Activated gamma-delta T cell (primary cell): ENCODE results near the gene ARHGAP32.
"Not testable (repeated sequence)": the region's sequence is repeated elsewhere in the genome, so short reads cannot be mapped to it uniquely, and the experiment has no call there.

ENCODE experiments used
- DNase-seq: peaks from one replicate; lab custom pipeline; 2025; lab: John Stamatoyannopoulos, UW

ARHGAP32 gene

GRCh38 chr11:129202646-129203045 is 10.5 kb upstream of the ARHGAP32 start:
- DNase-seq, result no peak

DNA sequence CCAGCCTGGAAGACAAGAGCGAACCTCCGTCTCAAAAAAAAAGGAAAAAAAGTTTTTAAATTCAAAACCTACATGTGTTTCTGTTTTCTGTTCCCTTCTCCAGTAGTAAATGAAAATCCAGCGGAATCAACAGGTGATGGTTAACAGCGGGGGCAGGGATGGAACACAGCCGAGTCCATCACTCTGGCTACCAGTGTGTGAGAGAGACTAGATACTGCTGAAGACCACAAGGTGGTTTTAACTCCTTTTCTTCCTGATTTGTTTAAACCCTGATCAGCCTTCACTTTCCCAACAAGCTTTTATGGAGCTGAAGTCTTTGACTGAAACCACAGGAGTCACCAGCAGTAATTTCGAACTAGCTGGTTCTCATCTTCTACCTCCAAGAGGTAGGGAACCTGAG is 3.6 kb upstream of the ARHGAP32 start:
- DNase-seq, result no peak

DNA sequence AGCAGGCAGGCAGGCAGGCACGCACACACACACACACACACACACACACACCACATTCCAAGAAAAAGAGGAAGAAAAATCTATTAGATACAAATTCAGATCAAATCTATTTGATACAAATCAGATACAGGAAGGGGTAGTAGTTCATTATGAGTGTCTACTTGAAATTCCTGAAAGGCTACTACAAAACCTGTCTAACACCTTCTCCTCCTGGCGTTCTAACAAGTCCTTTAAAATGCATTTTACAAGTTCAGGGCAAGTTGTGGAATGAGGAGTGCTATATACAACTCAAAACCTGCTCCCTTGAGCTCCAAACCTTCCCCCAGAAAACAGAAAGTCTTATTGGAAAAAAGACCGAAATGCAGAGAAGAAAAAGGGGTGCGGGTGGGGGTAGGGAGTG is 476 bp downstream of the ARHGAP32 start:
- no peak for DNase-seq

GRCh38 chr11:129190087-129190486 is 2.0 kb downstream of the ARHGAP32 start:
- no peak for DNase-seq

DNA sequence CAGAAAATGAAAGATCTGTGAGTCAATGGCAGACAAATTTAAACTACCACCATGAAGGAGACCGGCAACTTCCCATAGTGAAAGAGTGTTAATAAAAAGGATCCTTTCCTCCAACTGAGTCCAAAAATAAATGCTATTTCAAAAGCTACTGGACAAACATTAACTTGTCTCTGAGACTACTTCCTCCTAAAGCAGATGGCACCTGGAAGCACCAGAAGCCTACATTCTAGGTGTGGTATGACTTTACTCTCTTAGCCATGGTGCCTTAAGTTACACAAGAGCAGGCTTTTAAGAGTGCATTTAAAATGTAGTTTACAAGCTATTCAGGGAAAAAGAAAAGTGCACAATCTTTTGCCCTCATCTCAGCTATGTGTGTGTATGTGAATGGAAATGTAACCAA is 2.5 kb downstream of the ARHGAP32 start:
- no peak for DNase-seq

- DNase-seq, result not testable (repeated sequence)
Observed at GRCh38 chr11:129185082-129185481, 7.0 kb downstream of the ARHGAP32 start.

- no peak for DNase-seq
Observed at GRCh38 chr11:129184581-129184980, 7.5 kb downstream of the ARHGAP32 start.

DNA sequence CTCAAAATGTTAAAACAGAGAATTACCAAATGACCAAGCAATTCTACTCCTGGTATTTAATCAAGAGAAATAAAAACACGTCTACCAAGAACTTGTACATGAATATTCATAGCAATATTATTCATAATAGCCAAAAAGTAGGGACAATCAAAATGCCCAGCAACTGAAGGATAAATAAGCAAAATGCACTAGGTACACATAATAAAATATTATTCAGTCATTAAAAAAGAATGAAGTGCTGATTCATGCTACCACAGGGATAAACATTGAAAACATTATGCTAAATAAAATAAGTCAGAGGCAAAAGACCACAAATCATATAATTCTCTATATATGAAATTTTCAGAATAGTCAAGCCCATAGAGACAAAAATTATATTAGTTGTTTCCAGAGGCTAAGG is 24.8 kb downstream of the ARHGAP32 start:
- no peak for DNase-seq

GRCh38 chr11:129163714-129164164 is 28.4 kb downstream of the ARHGAP32 start:
- no peak for DNase-seq

- DNase-seq, result not testable (repeated sequence)
Observed at GRCh38 chr11:129157080-129157479, 35.0 kb downstream of the ARHGAP32 start.

- DNase-seq, result no peak
Observed at GRCh38 chr11:129155745-129156144, 36.4 kb downstream of the ARHGAP32 start.

GRCh38 chr11:129148487-129148886 is 43.6 kb downstream of the ARHGAP32 start:
- DNase-seq, result no peak

DNA sequence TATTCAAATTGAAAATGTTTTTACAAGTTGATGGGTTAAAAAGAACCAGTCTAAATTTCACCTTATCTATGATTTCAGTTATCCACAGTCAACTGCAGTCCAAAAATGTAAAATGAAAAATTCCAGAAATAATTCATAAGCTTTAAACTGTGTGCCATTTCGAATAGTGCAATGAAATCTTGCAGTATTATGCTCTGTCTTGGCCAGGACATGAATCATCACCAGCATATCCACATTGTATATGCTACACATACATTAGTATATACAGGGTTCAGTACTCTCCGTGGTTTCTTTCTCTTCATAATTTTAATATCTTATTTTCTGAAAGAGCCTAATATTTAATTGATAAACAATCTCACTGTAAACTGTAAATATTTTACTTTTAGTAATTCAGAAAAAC is 45.9 kb downstream of the ARHGAP32 start:
- no peak for DNase-seq

DNA sequence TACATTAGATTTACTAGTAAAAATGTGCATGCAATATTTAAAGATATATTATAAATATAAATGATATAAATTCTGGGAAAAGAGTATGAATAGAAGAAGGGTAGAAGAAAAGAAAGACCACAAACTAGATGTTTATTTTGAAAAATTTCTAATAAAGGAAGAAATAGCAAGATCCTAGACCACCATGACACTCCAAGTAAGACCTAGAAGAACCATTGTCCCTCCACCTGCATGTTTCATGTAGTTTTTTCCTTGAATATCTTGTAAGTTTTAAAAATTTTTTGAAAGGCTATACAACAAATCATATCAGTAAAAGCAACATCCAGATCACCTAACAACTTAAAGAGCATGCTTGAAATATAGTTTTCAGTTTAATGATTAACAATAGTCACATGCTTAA is 46.8 kb downstream of the ARHGAP32 start:
- DNase-seq, result no peak

GRCh38 chr11:129144256-129144655 is 47.9 kb downstream of the ARHGAP32 start:
- DNase-seq, result no peak

DNA sequence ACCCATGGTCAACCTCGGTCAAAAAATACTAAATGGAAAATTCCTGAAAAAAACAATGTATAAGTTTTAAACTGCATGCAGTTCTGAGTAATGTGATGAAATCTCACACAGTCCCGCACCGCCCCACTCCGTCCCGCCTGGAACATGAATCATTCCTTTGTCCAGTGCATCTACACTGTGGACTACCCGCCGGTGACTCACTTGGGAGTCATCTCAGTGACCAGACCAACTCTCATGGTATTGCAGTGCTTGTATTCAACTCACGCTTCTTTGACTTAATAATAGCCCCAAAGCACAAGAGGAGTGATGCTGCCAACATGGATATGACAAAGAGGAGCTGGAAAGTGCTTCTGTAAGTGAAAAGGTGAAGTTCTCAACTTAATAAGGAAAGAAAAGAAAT is 48.8 kb downstream of the ARHGAP32 start:
- DNase-seq, result no peak

- no peak for DNase-seq
Observed at GRCh38 chr11:129141748-129142523, 50.2 kb downstream of the ARHGAP32 start.

- no peak for DNase-seq
Observed at GRCh38 chr11:129131316-129131715, 60.8 kb downstream of the ARHGAP32 start.

DNA sequence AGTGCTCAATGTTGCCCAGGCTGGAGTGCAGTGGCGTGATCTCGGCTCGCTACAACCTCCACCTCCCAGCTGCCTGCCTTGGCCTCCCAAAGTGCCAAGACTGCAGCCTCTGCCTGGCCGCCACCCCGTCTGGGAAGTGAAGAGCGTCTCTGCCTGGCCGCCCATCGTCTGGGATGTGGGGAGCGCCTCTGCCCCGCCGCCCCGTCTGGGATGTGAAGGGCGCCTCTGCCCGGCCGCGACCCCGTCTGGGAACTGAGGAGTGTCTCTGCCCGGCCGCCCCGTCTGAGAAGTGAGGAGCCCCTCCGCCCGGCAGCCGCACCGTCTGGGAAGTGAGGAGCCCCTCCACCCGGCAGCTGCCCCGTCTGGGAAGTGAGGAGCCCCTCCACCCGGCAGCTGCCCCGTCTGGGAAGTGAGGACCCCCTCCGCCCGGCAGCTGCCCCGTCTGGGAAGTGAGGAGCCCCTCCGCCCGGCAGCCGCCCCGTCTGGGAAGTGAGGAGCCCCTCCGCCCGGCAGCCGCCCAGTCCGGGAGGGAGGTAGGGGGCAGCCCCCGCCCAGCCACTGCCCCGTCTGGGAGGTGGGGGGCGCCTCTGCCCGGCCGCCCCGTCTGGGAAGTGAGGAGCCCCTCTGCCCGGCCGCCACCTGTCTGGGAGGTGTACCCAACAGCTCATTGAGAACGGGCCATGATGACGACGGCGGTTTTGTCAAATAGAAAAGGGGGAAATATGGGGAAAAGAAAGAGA is 63.1 kb downstream of the ARHGAP32 start:
- DNase-seq, result not testable (repeated sequence)

- no peak for DNase-seq
Observed at GRCh38 chr11:129119036-129119435, 73.1 kb downstream of the ARHGAP32 start.

DNA sequence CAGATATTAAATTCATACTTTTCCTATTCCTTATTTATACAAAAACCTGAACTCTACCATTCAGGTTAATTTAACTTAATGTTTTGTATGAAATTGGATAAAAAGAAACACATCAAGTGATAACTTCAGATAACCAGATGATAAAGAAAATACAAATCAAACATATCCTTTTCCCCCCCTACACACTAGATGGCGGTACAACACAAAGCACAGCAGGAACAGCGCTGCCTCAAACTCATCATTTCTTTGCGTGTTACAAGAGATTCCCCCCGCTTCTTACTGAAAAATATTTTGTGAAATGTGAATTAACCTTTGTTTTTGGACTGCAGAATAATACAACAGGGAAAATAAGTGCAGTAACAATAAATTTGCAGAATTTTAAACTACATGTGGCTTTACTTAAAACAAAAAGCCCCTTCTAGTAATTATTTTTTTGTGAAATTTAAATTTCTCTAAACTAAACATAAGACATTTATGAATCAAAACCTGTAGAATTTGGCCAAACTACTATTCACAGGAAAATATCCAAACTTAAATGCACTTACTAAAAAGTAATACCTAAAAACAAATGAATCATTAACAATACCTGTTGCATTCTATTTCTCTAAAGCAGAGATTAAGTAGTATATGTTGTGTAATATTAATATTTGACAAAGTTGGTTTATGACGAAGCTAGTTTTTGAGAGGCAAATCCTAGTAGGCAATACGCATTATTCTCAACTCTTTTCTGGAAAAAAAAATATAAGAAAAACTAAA is 74.4 kb downstream of the ARHGAP32 start:
- no peak for DNase-seq
